GM18505 (cell line): ENCODE measurements around the gene AGR3.

ENCODE experiments used
- ATAC-seq: cut with Tn5 transposase; IDR thresholded peaks from one replicate; pipeline ENCODE4 v1.9.1; 2021; ENCODE audit not compliant: unreplicated experiment
- POLR2A ChIP-seq: IDR thresholded peaks from 4 replicates; pipeline ENCODE4 v1.6.1; 2011; ENCODE audit warnings: borderline replicate concordance; ENCODE audit not compliant: insufficient read depth, insufficient read length; ENCODE audit errors: extremely low read depth

The AGR3 gene

GRCh38 chr7:16838891-16839290, 42.9 kb downstream of the AGR3 start:
- no peak for ATAC-seq
- no peak for TF ChIP-seq POLR2A

- TF ChIP-seq POLR2A: no peak
- no peak for ATAC-seq
Observed at GRCh38 chr7:16838386-16838785, 43.4 kb downstream of the AGR3 start.

DNA sequence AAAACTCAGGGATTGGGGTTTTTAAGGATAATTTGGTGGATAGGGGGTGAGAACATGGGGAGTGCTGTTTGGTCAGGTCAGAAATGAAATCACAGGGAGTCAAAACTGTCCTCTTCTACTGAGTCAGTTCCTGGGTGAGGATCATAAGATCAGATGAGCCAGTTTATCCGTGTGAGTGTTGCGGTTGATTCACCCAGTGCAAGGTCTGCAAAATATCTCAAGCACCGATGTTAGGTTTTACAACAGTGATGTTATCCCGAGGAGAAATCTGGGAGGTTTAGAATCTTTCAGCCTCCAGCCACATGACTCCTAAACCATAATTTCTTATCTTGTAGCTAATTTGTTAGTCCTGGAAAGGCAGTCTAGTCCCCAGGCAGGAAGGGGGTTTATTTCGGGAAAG, 45.3 kb downstream of the AGR3 start:
- TF ChIP-seq POLR2A: no peak
- ATAC-seq: no peak

- no peak for ATAC-seq
Observed at GRCh38 chr7:16833373-16833772, 48.4 kb downstream of the AGR3 start.

DNA sequence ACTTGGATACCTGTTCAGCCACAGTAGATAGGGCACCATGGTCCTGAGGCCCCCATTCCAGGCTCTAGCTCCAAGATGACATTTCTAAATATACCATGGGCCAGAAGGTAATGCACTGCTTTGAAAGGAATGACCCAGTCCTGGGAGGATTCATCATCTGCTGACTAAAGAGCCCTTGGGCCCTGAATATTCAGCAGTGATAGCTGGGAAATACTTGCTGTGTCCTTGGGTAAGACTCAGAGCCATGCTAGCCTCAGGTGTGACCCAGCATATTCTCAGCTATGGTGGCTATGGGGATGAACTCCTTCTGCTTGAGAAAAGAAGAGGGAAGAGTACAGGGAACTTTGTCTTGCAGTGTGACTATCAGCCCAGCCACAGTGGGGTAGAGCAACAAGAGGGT, 55.7 kb downstream of the AGR3 start:
- no peak for TF ChIP-seq POLR2A
- no peak for ATAC-seq

More at GRCh38 chr7:16833373-16833772, 48.4 kb downstream of the AGR3 start:
- no peak for TF ChIP-seq POLR2A

DNA sequence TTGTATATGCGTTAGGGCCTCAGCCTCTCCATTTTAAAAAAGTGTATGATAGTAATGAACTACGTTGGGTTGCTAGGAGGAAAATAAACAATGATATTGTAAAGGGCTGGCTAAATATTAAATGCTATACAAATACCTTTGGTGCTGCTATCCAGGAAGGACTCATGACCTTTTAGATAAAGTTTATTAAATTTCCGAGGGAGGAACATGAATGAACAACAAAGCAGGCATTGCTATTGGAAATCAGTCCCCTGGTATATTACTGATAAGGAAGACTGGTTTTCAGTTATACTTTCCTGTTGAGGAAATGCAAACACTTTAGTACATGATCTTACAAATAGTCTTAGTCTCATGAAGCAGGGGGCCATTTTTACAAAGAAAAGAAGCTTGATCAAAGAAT, 59.8 kb downstream of the AGR3 start:
- no peak for ATAC-seq
- no peak for TF ChIP-seq POLR2A

DNA sequence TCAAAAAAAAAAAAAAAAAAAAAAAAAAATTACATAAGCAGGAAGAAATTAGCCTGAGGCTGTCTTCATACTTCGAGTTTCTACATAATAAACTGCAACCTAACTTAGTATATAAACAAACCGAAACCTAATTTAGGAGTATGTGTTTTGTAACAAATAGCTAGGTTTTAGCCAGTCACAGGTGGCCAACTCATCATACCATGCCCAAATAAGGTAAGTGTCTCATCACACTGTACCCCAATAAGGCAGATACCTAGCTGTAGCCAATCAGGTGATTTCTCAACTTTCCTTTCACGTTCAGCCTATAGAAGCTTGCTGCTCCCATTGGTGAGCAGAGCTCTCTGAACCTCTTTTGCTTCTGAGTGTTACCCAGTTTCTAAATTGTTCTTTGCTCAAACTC, 63.1 kb downstream of the AGR3 start:
- no peak for ATAC-seq

GRCh38 chr7:16817536-16817935, 64.2 kb downstream of the AGR3 start:
- no peak for ATAC-seq
- no peak for TF ChIP-seq POLR2A

More for the DNA sequence above, 63.1 kb downstream of the AGR3 start:
- no peak for TF ChIP-seq POLR2A

DNA sequence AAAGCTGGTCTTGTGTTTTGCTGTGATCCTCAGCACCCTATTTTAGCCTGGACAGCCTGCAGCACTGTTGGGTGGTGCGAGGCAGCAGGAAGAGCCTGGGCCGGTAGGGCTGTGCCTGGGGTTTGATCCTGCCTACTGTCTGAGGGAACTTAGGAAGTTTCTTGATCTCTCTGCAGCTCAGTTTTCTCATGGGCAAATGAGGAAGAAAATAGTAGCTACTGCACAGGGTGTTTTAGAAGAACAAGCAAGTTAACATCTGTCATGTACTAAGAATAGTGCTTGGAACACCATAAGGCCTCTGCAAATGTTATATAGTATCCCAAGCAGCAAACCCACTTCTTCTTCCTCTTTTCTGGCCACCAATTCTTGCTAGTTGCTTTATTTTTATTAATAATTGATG, 65.0 kb downstream of the AGR3 start:
- TF ChIP-seq POLR2A: no peak
- ATAC-seq: no peak

- TF ChIP-seq POLR2A: no peak
- no peak for ATAC-seq
Observed at GRCh38 chr7:16815001-16815400, 66.8 kb downstream of the AGR3 start.

DNA sequence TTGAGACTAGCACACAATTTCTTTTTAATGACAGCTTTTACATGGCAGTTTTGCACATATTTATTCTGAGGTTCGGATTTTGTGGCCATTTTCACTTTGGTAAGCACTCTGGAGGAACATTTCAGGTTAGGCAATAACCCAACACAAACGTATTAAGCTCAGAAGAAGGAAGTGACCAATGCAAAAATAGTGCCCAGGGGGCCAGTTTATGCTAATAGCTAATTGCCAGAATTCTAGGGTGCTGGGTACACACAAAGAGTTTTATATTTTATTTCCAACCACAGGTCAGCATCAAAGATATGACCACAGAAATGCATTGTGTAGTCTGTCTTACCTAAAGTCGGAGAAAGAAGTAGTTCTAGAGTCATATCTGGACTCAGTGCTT, 68.6 kb downstream of the AGR3 start:
- TF ChIP-seq POLR2A: no peak
- ATAC-seq: no peak

DNA sequence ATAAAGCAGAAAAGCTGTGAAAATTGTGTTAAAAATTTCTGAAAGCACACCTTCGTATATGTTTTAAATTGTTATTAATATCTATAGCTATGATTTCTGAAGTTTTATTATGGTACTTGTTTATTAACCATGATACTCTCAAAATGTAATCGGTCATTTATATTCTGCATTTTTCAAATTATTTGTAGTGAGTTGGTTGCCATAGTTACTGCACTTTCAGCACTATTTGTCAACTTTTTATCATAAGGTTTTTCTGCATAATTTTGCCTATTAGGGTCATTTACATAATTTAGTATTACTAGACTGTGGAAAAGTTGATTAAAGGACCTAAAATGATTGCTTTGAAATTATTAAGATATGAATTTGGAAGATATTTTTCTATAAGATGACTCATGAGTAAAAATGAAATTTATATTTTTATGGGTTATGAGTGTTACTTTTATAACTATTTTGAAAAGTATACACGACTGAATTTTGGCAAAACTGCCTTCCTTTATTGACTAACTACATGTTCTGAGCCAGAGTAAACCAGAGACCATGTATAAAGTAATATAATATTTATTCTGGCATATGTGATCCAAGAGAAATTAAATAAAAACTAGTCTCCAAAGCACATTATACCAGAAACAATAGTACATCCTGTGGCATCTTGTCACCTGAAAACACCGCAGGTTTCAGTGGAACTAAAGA, 69.1 kb downstream of the AGR3 start:
- no peak for TF ChIP-seq POLR2A
- ATAC-seq: no peak

DNA sequence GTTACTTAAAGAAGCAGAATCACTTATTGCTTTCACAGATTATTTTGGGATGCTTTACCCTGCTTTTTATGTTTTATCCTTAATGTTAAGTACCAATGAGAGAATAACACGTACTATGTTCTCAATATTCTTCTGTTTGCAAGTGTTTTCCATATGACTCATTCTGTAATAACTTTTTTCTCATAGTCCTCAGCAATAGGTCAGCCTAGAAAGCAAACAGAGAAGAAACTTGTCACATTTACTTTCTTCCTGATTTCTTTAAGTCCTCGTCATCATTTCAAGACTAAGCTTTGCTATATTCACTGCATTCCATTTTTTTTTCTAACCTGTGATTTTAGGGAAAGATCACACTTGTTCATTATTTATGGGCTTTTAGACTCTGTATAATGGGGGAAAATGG, 70.2 kb downstream of the AGR3 start:
- no peak for TF ChIP-seq POLR2A
- no peak for ATAC-seq

- no peak for TF ChIP-seq POLR2A
- no peak for ATAC-seq
Observed at GRCh38 chr7:16810573-16810972, 71.2 kb downstream of the AGR3 start.

DNA sequence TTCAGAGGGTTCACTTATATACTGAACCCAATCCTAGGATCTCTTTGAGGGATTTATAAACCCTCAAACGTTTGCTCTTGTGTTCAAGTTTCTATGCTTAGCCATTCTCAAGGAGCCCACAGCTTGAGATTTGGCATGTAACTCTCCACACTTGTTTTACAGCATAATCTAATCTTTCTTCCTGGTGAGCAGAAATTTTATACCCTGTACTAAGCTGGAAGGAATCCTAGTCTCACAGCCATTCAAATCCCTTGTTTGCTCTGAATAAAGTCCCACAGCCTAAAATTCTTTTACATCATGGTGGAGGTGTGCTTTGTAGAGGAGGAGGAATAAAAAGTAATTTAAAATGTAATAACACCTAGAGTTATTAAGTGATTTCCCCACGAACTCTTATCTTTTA, 71.7 kb downstream of the AGR3 start:
- no peak for ATAC-seq
- no peak for TF ChIP-seq POLR2A
